Testis (tissue), 2 donors: ENCODE results near the gene KRTAP5-9.
"Not testable (repeated sequence)": the region's sequence is repeated elsewhere in the genome, so short reads cannot be mapped to it uniquely, and the experiment has no call there.

Source experiments
- CTCF ChIP-seq, 3 experiments: fragments of 450-650 bp in 2 of 3; fragments of 200-600 bp in 1 of 3; sonication (generic) in 1 of 3; IDR thresholded peaks; one replicate each; pipeline ENCODE4 v1.5.1; 2016 to 2019; ENCODE audit warnings: antibody characterized with exemption in 3 of 3, mild to moderate bottlenecking in 2 of 3, moderate library complexity in 1 of 3
- POLR2A ChIP-seq: fragments of 450-650 bp; IDR thresholded peaks from one replicate; pipeline ENCODE4 v1.6.1; 2017; ENCODE audit warnings: antibody characterized with exemption, mild to moderate bottlenecking, moderate library complexity

- not testable (repeated sequence) for TF ChIP-seq CTCF (IDR thresholded peaks at IDR 0.05); POLR2A
Observed at GRCh38 chr11:71582969-71583368, 34.7 kb downstream of the KRTAP5-9 start.
